SK-N-MC (cell line): ENCODE results near the gene FGF19.

Experiments
- EZH2 ChIP-seq: fragments of 200-600 bp; sonication (generic); IDR thresholded peaks from one replicate; pipeline ENCODE4 v1.6.1; 2017; ENCODE audit warnings: antibody characterized with exemption
- FOXP2 ChIP-seq: optimal IDR thresholded peaks from 2 replicates; pipeline ENCODE3; 2011; ENCODE audit warnings: mild to moderate bottlenecking, moderate library complexity; ENCODE audit not compliant: insufficient read depth; ENCODE audit errors: extremely low read length, control extremely low read depth
- POLR2AphosphoS5 ChIP-seq: IDR thresholded peaks from 2 replicates; pipeline ENCODE4 v1.6.1; 2012; ENCODE audit warnings: mild to moderate bottlenecking, low read depth, low read length, borderline replicate concordance

- TF ChIP-seq EZH2, result no peak
- TF ChIP-seq POLR2AphosphoS5, result no peak
- TF ChIP-seq FOXP2, result no peak
Measured at GRCh38 chr11:69702239-69702691, 1.6 kb downstream of the FGF19 start.
